WTC11 (cell line): ENCODE data around the gene CORIN. TPM values are rescaled to one million over a fixed set of nuclear protein-coding genes. Genes with fewer than 3 reads are reported as not detected.
"Not testable (repeated sequence)": the region's sequence is repeated elsewhere in the genome, so short reads cannot be mapped to it uniquely, and the experiment has no call there.

Experiments used
- ATAC-seq: fragments of 200-7000 bp; cut with Tn5 transposase; 2 replicates; pipeline ENCODE4 v1.10.0; 2021; ENCODE audit warnings: mild to moderate bottlenecking, moderate library complexity
- CTCF ChIA-PET: fragments of 300-600 bp; sonication (Branson Sonifier 250); formaldehyde crosslinking; loops from one replicate; lab custom pipeline; 2021; ENCODE audit warnings: antibody characterized with exemption; lab: Charles Lee
- POLR2A ChIA-PET: fragments of 350-600 bp; sonication (Branson Sonifier 250); formaldehyde crosslinking; loops from one replicate; lab custom pipeline; 2021; ENCODE audit warnings: antibody characterized with exemption; lab: Charles Lee
- DNase-seq: peaks from one replicate; pipeline ENCODE4 v3.0.0; 2021; ENCODE audit warnings: low spot score
- H3K27ac Mint-ChIP-seq: 2 replicates; pipeline ENCODE4 v1.8.0; 2021; ENCODE audit warnings: mixed read lengths
- H3K27me3 Mint-ChIP-seq: 2 replicates; pipeline ENCODE4 v1.8.0; 2021; ENCODE audit warnings: low read depth, mild to moderate bottlenecking, moderate library complexity, mixed read lengths
- H3K36me3 Mint-ChIP-seq: 2 replicates; pipeline ENCODE4 v1.8.0; 2021; ENCODE audit warnings: mixed read lengths
- H3K4me1 Mint-ChIP-seq: 2 replicates; pipeline ENCODE4 v1.8.0; 2022; ENCODE audit warnings: mixed read lengths
- H3K4me3 Mint-ChIP-seq: 2 replicates; pipeline ENCODE4 v1.8.0; 2021; ENCODE audit warnings: mild to moderate bottlenecking, moderate library complexity, mixed read lengths
- H3K9me3 Mint-ChIP-seq: 2 replicates; pipeline ENCODE4 v1.8.0; 2021; ENCODE audit warnings: mixed read lengths
- AR ChIP-seq: fragments of 250-450 bp; sonication (Bioruptor Pico); IDR thresholded peaks from 2 replicates; pipeline ENCODE4 v1.9.0; 2021; ENCODE audit warnings: mild to moderate bottlenecking
- ELF4 ChIP-seq: sonication (generic); formaldehyde crosslinking; IDR thresholded peaks from 2 replicates; pipeline ENCODE4 v1.8.1; 2022; ENCODE audit warnings: low read depth, mild to moderate bottlenecking, moderate library complexity, missing genetic modification reagents
- ERG ChIP-seq: fragments of 250-450 bp; sonication (Bioruptor Pico); IDR thresholded peaks from 2 replicates; pipeline ENCODE4 v1.8.0; 2021; ENCODE audit warnings: mild to moderate bottlenecking
- FOXP4 ChIP-seq: sonication (generic); formaldehyde crosslinking; IDR thresholded peaks from 2 replicates; pipeline ENCODE4 v1.8.0; 2022; ENCODE audit warnings: mild to moderate bottlenecking, missing genetic modification reagents
- MAX ChIP-seq: sonication (generic); formaldehyde crosslinking; IDR thresholded peaks from 2 replicates; pipeline ENCODE4 v1.8.0; 2022; ENCODE audit warnings: mild to moderate bottlenecking, missing genetic modification reagents
- MLX ChIP-seq: sonication (generic); formaldehyde crosslinking; IDR thresholded peaks from 2 replicates; pipeline ENCODE4 v1.8.1; 2023; ENCODE audit warnings: mild to moderate bottlenecking, missing genetic modification reagents, moderate library complexity
- MYBL2 ChIP-seq: sonication (generic); formaldehyde crosslinking; IDR thresholded peaks from 2 replicates; pipeline ENCODE4 v1.8.1; 2023; ENCODE audit warnings: mild to moderate bottlenecking, moderate library complexity, missing genetic modification reagents
- NFYB ChIP-seq: sonication (generic); formaldehyde crosslinking; conservative IDR thresholded peaks from 2 replicates; pipeline ENCODE4 v1.8.0; 2022; ENCODE audit warnings: low read depth, missing genetic modification reagents
- TCF7 ChIP-seq: sonication (generic); formaldehyde crosslinking; IDR thresholded peaks from 2 replicates; pipeline ENCODE4 v1.8.0; 2022; ENCODE audit warnings: mild to moderate bottlenecking, low read depth, missing genetic modification reagents, moderate library complexity
- TP53 ChIP-seq: sonication (generic); formaldehyde crosslinking; IDR thresholded peaks from 2 replicates; pipeline ENCODE4 v1.8.1; 2023; ENCODE audit warnings: mild to moderate bottlenecking, missing genetic modification reagents
- ZBTB43 ChIP-seq: sonication (generic); formaldehyde crosslinking; IDR thresholded peaks from 2 replicates; pipeline ENCODE4 v1.8.1; 2023; ENCODE audit warnings: mild to moderate bottlenecking, missing genetic modification reagents
- ZNF281 ChIP-seq: sonication (generic); formaldehyde crosslinking; IDR thresholded peaks from 2 replicates; pipeline ENCODE4 v1.8.0; 2023; ENCODE audit warnings: mild to moderate bottlenecking, missing genetic modification reagents
- ZNF396 ChIP-seq: fragments of 250-450 bp; sonication (Bioruptor Pico); IDR thresholded peaks from 2 replicates; pipeline ENCODE4 v1.8.0; 2021; ENCODE audit warnings: mild to moderate bottlenecking, moderate library complexity, borderline replicate concordance
- ZNF671 ChIP-seq: fragments of 250-450 bp; sonication (Bioruptor Pico); IDR thresholded peaks from 2 replicates; pipeline ENCODE4 v1.8.0; 2021; ENCODE audit warnings: mild to moderate bottlenecking
- total RNA-seq: library from RNA; stranded (reverse); gene quantifications from 3 replicates; pipeline ENCODE4 v1.2.3, GENCODE V29; 2021

CORIN gene
- total RNA-seq, 1 experiment from 2014 or later, result 0.33 TPM

GRCh38 chr4:47692691-47693090, 145.2 kb downstream of the CORIN start:
- H3K9me3 Mint-ChIP-seq, result no peaks in the 10 kb centered on the region
- TF ChIP-seq FOXP4 (CRISPR knock-in tag) (no peak), AR (CRISPR knock-in tag) (no peak), TP53 (CRISPR knock-in tag) (no peak), MLX (CRISPR knock-in tag) (no peak), ELF4 (CRISPR knock-in tag) (no peak), ZBTB43 (no peak), ZNF281 (CRISPR knock-in tag) (no peak), MAX (CRISPR knock-in tag) (no peak), MYBL2 (CRISPR knock-in tag) (no peak), NFYB (no peak), TCF7 (no peak), ERG (CRISPR knock-in tag) (no peak), ZNF671 (CRISPR knock-in tag) (no peak), ZNF396 (CRISPR knock-in tag) (no peak)
- H3K27me3 Mint-ChIP-seq, result no peaks in the 10 kb centered on the region
- DNase-seq, result no peak
- no peak overlapping the region for H3K27ac Mint-ChIP-seq
- no peaks in the 10 kb centered on the region for H3K4me1 Mint-ChIP-seq
- ChIA-PET CTCF (interaction anchor here (1.6 kb wide), 1 partner anchor 144 kb away, joined by 5 read pairs; no protein-coding TSS in a partner anchor), POLR2A (no interaction called here)
- no peak overlapping the region for H3K4me3 Mint-ChIP-seq
- no peaks in the 10 kb centered on the region for H3K36me3 Mint-ChIP-seq
- ATAC-seq, result no peak

GRCh38 chr4:47691757-47692383, 146.0 kb downstream of the CORIN start:
- ATAC-seq, H3K4me3 Mint-ChIP-seq, H3K9me3 Mint-ChIP-seq, H3K4me1 Mint-ChIP-seq, DNase-seq, H3K27me3 Mint-ChIP-seq, H3K36me3 Mint-ChIP-seq, POLR2A ChIA-PET, H3K27ac Mint-ChIP-seq: not testable (repeated sequence)
- CTCF ChIA-PET, result interaction anchor here (1.0 to 1.6 kb wide), 2 partner anchors 23 to 145 kb away, joined by 3 to 5 read pairs; no protein-coding TSS in a partner anchor
